HG03045 (cell line): Measurements from ENCODE around the gene CREB1.

Experiments used
- ATAC-seq: cut with Tn5 transposase; IDR thresholded peaks from one replicate; pipeline ENCODE4 v1.9.1; 2021; ENCODE audit warnings: mild to moderate bottlenecking, moderate library complexity; ENCODE audit not compliant: unreplicated experiment

The CREB1 gene

GRCh38 chr2:207540431-207540830, 10.7 kb downstream of the CREB1 start:
- no peak for ATAC-seq

- ATAC-seq: no peak
Measured at GRCh38 chr2:207541933-207542332, 12.2 kb downstream of the CREB1 start.

- no peak for ATAC-seq
Measured at GRCh38 chr2:207543272-207543671, 13.5 kb downstream of the CREB1 start.

- ATAC-seq: no peak
Measured at GRCh38 chr2:207546822-207547221, 17.1 kb downstream of the CREB1 start.

GRCh38 chr2:207549145-207549544, 19.4 kb downstream of the CREB1 start:
- no peak for ATAC-seq

GRCh38 chr2:207558079-207558491, 28.3 kb downstream of the CREB1 start:
- ATAC-seq: no peak

- ATAC-seq: no peak
Measured at GRCh38 chr2:207561386-207562080, 31.8 kb downstream of the CREB1 start.

- ATAC-seq: no peak
Measured at GRCh38 chr2:207565736-207566500, 36.2 kb downstream of the CREB1 start.

GRCh38 chr2:207567671-207568070, 37.9 kb downstream of the CREB1 start:
- ATAC-seq: no peak

GRCh38 chr2:207571370-207571769, 41.6 kb downstream of the CREB1 start:
- ATAC-seq: no peak

- no peak for ATAC-seq
Measured at GRCh38 chr2:207584952-207585351, 55.2 kb downstream of the CREB1 start.

- ATAC-seq: no peak
Measured at GRCh38 chr2:207587305-207587704, 57.5 kb downstream of the CREB1 start.

GRCh38 chr2:207589143-207589542, 59.4 kb downstream of the CREB1 start:
- ATAC-seq: no peak

GRCh38 chr2:207593277-207593676, 63.5 kb downstream of the CREB1 start:
- no peak for ATAC-seq

- ATAC-seq: no peak
Measured at GRCh38 chr2:207594264-207594663, 64.5 kb downstream of the CREB1 start.

GRCh38 chr2:207594731-207595130, 65.0 kb downstream of the CREB1 start:
- ATAC-seq: no peak

- no peak for ATAC-seq
Measured at GRCh38 chr2:207599636-207600035, 69.9 kb downstream of the CREB1 start.

- ATAC-seq: no peak
Measured at GRCh38 chr2:207600231-207600630, 70.5 kb downstream of the CREB1 start.

GRCh38 chr2:207601774-207602173, 72.0 kb downstream of the CREB1 start:
- no peak for ATAC-seq

GRCh38 chr2:207603486-207603885, 73.7 kb downstream of the CREB1 start:
- no peak for ATAC-seq

GRCh38 chr2:207606399-207606798, 76.6 kb downstream of the CREB1 start:
- no peak for ATAC-seq

- no peak for ATAC-seq
Measured at GRCh38 chr2:207606829-207607228, 77.1 kb downstream of the CREB1 start.
